MCF 10A (cell line): ENCODE data around the gene INTS3. TPM values are rescaled to one million over a fixed set of nuclear protein-coding genes. Genes with fewer than 3 reads are reported as not detected.

ENCODE experiments used
- BruUV-seq: library from RNA; stranded (reverse); fragments of 400-500 nt; replicated peaks from 2 replicates; lab custom pipeline; 2021; lab: Mats Ljungman, UMichigan
- CTCF ChIA-PET: fragments of 300-600 bp; sonication (Branson Sonifier 250); formaldehyde crosslinking; extraction: SDS; loops from one replicate; lab custom pipeline; 2021; ENCODE audit warnings: antibody characterized with exemption, inconsistent platforms; lab: Yijun Ruan, JAX
- POLR2A ChIA-PET: fragments of 300-600, 350-650 bp; sonication (Branson Sonifier 250); formaldehyde crosslinking; extraction: SDS; loops from one replicate; lab custom pipeline; 2020; ENCODE audit warnings: antibody characterized with exemption, inconsistent platforms; lab: Yijun Ruan, JAX
- DNase-seq: peaks from one replicate; pipeline ENCODE4 v3.0.0-alpha.2; 2018; ENCODE audit not compliant: unreplicated experiment
- H3K27ac Mint-ChIP-seq: one replicate; pipeline ENCODE4 v1.8.0; 2022; ENCODE audit warnings: mild to moderate bottlenecking, low read depth, mixed read lengths; ENCODE audit not compliant: unreplicated experiment
- H3K27me3 Mint-ChIP-seq: one replicate; pipeline ENCODE4 v1.8.0; 2022; ENCODE audit warnings: mixed read lengths; ENCODE audit not compliant: insufficient read depth, unreplicated experiment
- H3K36me3 Mint-ChIP-seq: one replicate; pipeline ENCODE4 v1.8.0; 2022; ENCODE audit warnings: mild to moderate bottlenecking, moderate library complexity, mixed read lengths; ENCODE audit not compliant: insufficient read depth, unreplicated experiment
- H3K4me1 Mint-ChIP-seq: one replicate; pipeline ENCODE4 v1.8.0; 2022; ENCODE audit warnings: mixed read lengths; ENCODE audit not compliant: insufficient read depth, unreplicated experiment
- H3K4me3 Mint-ChIP-seq: one replicate; pipeline ENCODE4 v1.8.0; 2022; ENCODE audit warnings: mild to moderate bottlenecking, moderate library complexity, mixed read lengths; ENCODE audit not compliant: unreplicated experiment
- H3K9me3 Mint-ChIP-seq: one replicate; pipeline ENCODE4 v1.8.0; 2022; ENCODE audit warnings: mixed read lengths; ENCODE audit not compliant: unreplicated experiment
- CTCF ChIP-seq: fragments of 200-600 bp; IDR thresholded peaks from one replicate; pipeline ENCODE4 v1.8.0; 2022; ENCODE audit warnings: antibody characterized with exemption, mild to moderate bottlenecking; ENCODE audit not compliant: unreplicated experiment
- intact Hi-C: fragments of 100-400 bp; cut with micrococcal nuclease; formaldehyde crosslinking; loops from 2 replicates; pipeline ENCODE4 v1.14.1; 2022
- total RNA-seq: library from RNA; stranded (reverse); gene quantifications from 2 replicates; pipeline ENCODE4 v1.2.3, GENCODE V29; 2022

INTS3 gene
- total RNA-seq, 1 experiment from 2014 or later, result 68.7 TPM

GRCh38 chr1:153752571-153753195 is 24.8 kb downstream of the INTS3 start:
- CTCF ChIA-PET, result interaction anchor here (0.5 to 17.6 kb wide), 10 partner anchors 11 to 400 kb away, joined by 3 to 273 read pairs (median 4); partner anchors contain the start of genes ILF2, NPR1 and RAB13
- POLR2A ChIA-PET, result interaction anchor here (0.6 to 2.1 kb wide), 2 partner anchors 25 to 231 kb away, joined by 4 to 8 read pairs; partner anchors contain the start of gene INTS3
- no TSS peak for BruUV-seq

GRCh38 chr1:153754266-153754665 is 26.4 kb downstream of the INTS3 start:
- no peak for TF ChIP-seq CTCF
- POLR2A ChIA-PET, result interaction anchor here (0.7 to 1.4 kb wide), 4 partner anchors 10 to 21 kb away, joined by 3 read pairs; partner anchors contain the start of gene SLC27A3
- CTCF ChIA-PET, result interaction anchor here (0.6 to 17.6 kb wide), 5 partner anchors 20 to 379 kb away, joined by 3 to 273 read pairs (median 3); partner anchors contain the start of genes ILF2, NPR1 and S100A12
- no peaks in the 10 kb centered on the region for H3K27me3 Mint-ChIP-seq
- peaks cover 100% of the 10 kb centered on the region for H3K36me3 Mint-ChIP-seq
- H3K27ac Mint-ChIP-seq, result no peak overlapping the region
- intact Hi-C loops, result no loop called here
- no peaks in the 10 kb centered on the region for H3K9me3 Mint-ChIP-seq
- no TSS peak for BruUV-seq
- H3K4me3 Mint-ChIP-seq, result no peak overlapping the region
- peaks cover 3% of the 10 kb centered on the region for H3K4me1 Mint-ChIP-seq
- DNase-seq, result no peak

More at GRCh38 chr1:153752571-153753195, 24.8 kb downstream of the INTS3 start:
- Mint-ChIP-seq H3K4me3 (no peak overlapping the region), H3K27ac (no peak overlapping the region), H3K9me3 (no peaks in the 10 kb centered on the region), H3K27me3 (no peaks in the 10 kb centered on the region), H3K36me3 (peaks cover 95% of the 10 kb centered on the region), H3K4me1 (peaks cover 5% of the 10 kb centered on the region)
- intact Hi-C loops, result no loop called here
- DNase-seq, result no peak
- no peak for TF ChIP-seq CTCF

GRCh38 chr1:153760440-153760839 is 32.6 kb downstream of the INTS3 start:
- Mint-ChIP-seq H3K27me3 (no peaks in the 10 kb centered on the region), H3K9me3 (no peaks in the 10 kb centered on the region), H3K4me3 (no peak overlapping the region), H3K27ac (peak overlapping the region; percentile 52), H3K4me1 (no peaks in the 10 kb centered on the region), H3K36me3 (peaks cover 84% of the 10 kb centered on the region)
- BruUV-seq, result no TSS peak
- ChIA-PET CTCF (interaction anchor here (2.5 kb wide), 1 partner anchor 10 kb away, joined by 8 read pairs; no protein-coding TSS in a partner anchor), POLR2A (no interaction called here)
- no peak for TF ChIP-seq CTCF
- intact Hi-C loops, result no loop called here
- peak; percentile 28 for DNase-seq
